ENCODE results near the gene SMYD3. TPM values are rescaled to one million over a fixed set of nuclear protein-coding genes. Genes with fewer than 3 reads are reported as not detected.

The SMYD3 gene
- total RNA-seq, 1 donor from 2014 or later, result 22.9 TPM

DNA sequence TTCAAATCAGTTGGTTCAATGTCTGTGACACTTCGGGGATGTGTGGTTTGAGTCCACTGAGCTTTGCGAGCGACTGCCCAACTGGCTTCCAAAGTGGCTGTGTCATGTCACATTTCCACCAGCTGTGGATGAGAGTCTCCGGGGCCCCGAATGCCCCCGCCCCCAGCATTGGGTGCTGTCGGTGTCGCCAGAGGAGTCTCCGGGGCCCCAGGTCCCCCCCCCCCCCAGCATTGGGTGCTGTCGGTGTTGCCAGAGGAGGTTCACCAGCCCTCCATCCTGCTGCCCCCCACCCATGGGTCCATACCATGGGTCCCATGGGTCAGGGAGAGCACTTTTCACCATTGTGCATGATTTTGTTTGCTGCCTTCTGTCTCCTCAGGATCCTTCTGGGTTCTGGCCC lies 9.0 kb upstream of the SMYD3 start:
- intact Hi-C loops (cut with micrococcal nuclease), result no loop called here

- intact Hi-C loops (cut with micrococcal nuclease), result no loop called here
Observed at GRCh38 chr1:246515390-246516005, 8.4 kb upstream of the SMYD3 start.

DNA sequence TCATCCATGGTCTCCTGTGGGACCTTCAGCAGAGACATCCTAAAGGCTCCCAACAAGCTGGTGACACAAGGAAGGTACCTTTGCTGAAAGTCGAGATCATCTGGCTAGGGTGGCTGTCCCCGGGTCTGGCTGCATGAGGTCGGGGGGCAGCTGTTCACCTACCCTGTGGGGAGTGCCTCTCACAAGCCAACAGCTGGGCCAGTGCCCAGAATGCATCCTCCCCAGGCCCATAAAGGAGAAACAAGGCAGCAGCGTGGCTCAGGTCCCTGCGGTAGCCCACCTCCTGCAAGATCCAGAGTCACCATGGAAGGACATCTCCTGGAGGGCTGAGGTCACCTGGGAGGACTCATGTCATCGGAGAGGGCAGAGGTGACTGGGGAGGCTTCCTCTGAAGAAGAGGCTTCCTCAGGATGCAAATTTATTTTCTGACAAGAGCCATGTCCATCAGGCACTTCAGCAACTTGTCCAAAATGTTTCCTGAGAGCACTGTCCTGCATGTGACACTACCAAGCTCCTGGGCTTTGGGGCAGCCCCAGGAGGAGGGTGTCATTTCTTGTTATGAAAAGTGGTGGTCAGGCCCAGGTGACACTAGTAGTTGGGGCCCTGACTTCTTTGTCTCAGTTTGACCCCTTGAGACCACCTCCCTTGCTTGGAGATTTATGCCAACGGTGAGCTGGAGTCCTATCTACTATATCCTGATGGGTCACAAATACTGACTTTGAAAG lies 6.7 kb upstream of the SMYD3 start:
- intact Hi-C loops (cut with micrococcal nuclease), result no loop called here

DNA sequence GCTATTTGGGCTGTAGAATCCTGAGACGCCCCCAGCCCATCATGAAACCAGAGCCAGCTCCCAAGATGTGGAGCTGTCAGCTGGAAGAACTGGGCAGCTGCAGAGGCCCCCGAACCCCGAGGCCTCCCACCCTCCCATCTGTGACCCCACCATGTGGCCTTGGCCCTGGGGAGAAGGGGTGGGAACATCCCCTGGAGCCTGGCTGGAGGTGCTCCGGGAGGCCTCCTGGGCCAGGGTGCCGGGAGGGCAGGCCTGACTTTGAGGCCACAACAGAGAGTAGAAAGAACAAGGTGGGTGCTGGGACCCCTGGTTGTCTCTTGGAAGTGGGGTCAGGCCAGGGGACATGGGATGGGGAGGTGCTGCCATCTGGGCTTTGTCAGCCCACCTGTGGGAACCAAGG lies 6.0 kb upstream of the SMYD3 start:
- intact Hi-C loops (cut with micrococcal nuclease), result no loop called here

- intact Hi-C loops (cut with micrococcal nuclease), result no loop called here
Observed at GRCh38 chr1:246512635-246513034, 5.6 kb upstream of the SMYD3 start.

- intact Hi-C loops (cut with micrococcal nuclease), result no loop called here
Observed at GRCh38 chr1:246512230-246512629, 5.2 kb upstream of the SMYD3 start.

GRCh38 chr1:246511203-246511602 lies 4.1 kb upstream of the SMYD3 start:
- intact Hi-C loops (cut with micrococcal nuclease), result no loop called here

GRCh38 chr1:246510147-246511030 lies 3.3 kb upstream of the SMYD3 start:
- intact Hi-C loops (cut with micrococcal nuclease), result no loop called here

DNA sequence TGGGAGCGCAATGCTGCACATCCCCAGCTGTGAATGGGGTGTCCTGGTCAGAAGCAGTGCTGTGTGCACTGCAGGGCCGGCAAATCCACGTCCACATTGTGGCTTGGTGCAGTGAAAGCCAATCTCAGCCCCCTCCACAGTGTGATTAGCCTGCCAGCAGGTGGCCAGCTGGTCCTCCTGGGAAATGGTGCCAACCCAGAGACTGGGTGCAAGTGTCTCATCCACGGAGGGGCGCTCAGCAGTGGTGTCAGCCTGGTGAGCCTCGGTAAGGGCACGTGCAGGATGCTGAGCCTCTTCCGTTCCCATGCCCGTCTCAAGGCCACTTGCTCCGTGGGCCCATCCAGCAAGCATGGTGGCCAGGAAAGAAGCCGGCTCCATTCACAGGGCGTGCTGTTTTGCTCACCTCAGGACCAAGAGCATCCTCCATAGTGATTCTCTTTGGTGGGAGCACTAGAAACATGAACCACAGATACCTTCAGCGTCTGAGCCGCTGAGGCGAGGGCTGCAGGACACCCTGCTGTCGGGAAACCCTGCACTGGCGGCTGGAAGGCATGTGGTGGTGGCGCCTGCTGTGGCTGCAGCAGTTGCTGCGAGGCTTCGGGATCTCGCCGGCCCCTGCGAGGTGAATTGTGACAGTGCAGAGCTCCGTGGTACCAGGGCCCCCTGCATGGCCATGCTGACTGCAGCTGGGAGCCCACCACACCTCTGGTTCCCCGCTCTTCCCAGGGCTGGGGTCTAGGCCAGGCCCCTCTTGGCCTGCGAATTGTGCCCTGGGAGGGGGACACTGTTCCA lies 2.0 kb upstream of the SMYD3 start:
- intact Hi-C loops (cut with micrococcal nuclease), result loop anchor here (5.0 to 10.0 kb wide), 2 partner anchors 394 to 423 kb away; partner anchors contain the start of gene AHCTF1

- intact Hi-C loops (cut with micrococcal nuclease), result loop anchor here (2.0 to 10.0 kb wide), 3 partner anchors 392 to 1536 kb away; partner anchors contain the start of gene AHCTF1
Observed at GRCh38 chr1:246506367-246506673, 759 bp downstream of the SMYD3 start.

- intact Hi-C loops (cut with micrococcal nuclease), result loop anchor here (10.0 kb wide), 1 partner anchor 389 kb away; no protein-coding TSS in a partner anchor
Observed at GRCh38 chr1:246503341-246503740, 3.7 kb downstream of the SMYD3 start.

DNA sequence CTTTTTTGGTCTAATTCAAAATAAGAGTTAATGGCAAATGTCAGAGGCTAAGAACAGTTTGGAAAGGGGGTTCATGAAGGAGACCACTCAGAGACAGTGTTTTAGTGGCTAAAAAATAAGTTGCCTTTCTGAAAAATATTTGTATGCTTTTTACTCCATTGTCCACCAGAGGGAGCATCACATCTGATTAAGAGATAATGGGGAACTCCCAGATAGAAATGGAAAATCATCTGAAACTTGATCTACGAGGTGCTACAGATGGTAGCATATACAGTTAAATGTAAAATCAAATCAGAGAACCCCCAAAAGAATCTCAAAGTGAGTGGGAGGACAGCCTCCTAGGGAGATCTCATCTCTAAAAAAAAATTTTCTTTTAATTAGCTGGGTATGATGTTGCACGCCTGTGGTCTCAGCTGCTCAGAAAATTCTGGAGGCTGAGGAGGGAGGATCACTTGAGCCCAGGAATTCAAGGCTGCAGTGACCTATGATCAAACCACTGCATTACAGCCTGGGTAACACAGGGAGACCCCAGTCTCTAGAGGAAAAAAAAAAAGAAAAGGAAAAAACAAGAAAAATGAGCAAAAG lies 9.7 kb downstream of the SMYD3 start:
- intact Hi-C loops (cut with micrococcal nuclease), result loop anchor here (1.0 to 2.0 kb wide), 4 partner anchors 10 to 1345 kb away; partner anchors contain the start of gene SMYD3

- intact Hi-C loops (cut with micrococcal nuclease), result loop anchor here (1.0 kb wide), 1 partner anchor 480 kb away; no protein-coding TSS in a partner anchor
Observed at GRCh38 chr1:246492611-246493245, 14.4 kb downstream of the SMYD3 start.

DNA sequence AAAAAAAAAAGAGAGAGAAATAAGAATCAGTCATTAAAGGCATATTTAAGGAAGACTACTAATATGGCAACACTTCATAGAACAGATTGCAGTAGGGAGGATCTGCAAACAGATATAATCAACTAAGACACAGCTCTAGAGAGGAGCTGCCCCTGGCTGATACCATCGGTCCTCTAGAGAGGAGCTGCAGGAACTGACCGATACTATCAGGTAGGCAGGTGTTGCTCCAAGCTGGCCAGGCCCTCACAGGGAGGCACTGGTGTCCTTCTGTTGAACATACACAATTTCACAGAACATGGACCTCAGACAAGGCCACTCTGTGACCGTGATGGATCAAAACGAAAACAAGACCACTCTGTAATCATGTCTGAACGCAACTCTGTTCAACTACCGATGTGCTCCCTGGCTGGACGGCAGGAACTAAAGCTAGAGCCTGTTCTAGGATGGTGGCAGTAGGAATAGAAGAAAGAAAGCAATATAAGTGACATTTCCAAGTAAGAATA lies 15.5 kb downstream of the SMYD3 start:
- intact Hi-C loops (cut with micrococcal nuclease), result loop anchor here (1.0 kb wide), 1 partner anchor 479 kb away; no protein-coding TSS in a partner anchor

DNA sequence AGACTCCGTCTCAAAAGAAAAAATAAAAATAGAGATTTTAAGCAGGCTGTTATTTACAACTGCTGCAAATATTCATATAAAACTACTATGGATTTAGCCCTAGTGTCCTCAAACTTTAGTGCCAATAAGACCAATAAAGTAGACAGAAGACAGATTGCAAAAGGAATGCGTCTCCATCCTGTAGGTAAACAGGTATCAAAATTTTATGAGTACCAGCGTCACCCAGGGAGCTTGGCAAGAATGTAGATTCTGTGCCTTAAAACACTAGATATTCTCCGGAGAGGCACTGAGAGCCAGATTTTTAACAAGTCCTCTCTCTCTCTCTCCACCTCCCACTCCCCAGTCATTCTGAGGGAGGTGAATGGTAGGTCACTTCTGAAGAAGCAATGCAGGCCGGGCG lies 18.4 kb downstream of the SMYD3 start:
- intact Hi-C loops (cut with micrococcal nuclease), result no loop called here

DNA sequence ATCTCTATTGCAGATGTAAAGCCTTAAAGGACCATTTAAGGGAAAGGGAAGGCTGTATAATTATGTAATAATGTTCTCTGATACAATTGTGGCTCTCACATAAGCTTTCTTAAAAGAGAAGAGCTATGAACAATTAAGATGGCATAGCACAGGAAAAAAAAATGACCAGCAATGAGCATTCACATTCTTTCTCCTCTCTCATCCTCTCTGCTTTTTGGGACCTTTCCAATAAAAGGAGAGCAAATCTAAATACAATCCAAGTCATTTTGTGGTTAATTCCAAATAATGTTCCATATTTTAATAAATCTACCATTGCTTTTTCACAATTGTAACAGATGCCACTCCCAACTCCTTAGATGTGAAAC lies 23.5 kb downstream of the SMYD3 start:
- intact Hi-C loops (cut with micrococcal nuclease), result no loop called here

DNA sequence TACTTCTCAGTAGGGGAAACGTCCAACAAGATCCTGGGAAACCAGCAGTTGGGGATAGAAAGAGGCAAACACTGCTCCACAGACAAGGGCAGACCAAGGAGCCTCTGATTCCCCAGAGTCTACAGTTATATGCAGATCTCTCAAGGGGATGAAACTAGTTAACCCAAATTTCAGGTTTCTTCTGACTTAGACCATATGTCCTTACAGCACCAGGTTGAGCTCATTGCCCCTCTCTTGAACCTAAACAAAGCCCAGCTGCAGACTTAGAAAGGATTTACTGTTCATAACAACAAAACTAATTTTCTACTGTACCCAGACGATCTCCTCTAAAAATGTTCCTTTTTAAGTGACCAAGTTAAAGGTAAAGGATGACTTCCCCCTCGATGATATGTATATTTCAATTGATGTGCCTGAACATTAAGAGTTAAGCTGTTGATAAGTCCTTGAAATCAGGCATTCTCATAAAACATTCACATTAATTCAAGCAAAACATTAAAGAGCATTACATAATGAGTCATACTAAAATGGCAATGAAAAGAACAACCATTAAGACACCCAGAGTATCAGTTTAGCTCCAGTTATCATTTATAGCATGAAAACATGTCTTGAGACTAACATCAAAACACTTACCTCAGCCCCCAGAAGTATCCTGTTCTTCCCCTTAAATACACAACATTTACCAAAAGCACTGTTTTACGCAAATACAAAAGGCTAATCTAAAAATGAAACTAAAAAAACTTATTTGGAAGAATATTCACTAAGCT lies 24.1 kb downstream of the SMYD3 start:
- intact Hi-C loops (cut with micrococcal nuclease), result no loop called here

DNA sequence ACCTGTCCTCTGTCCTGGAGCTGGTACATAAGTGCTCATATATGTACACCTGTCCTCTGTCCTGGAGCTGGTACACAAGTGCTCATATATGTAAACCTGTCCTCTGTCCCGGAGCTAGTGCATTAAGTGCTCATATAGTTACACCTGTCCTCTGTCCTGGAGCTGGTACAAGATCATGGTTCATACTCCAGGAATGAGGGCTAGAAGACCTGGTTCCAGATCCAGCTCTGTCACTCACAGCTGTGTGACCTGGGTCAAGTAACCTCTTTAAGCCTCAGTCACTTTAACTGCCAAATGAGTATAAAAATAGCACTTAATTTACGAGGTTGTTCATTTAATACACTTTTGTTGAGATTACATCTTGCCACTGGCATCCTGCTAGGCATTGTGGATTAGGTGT lies 28.0 kb downstream of the SMYD3 start:
- intact Hi-C loops (cut with micrococcal nuclease), result no loop called here

GRCh38 chr1:246477634-246478033 lies 29.4 kb downstream of the SMYD3 start:
- intact Hi-C loops (cut with micrococcal nuclease), result no loop called here
